ENCODE measurements around the gene ARHGAP23. TPM values are rescaled to one million over a fixed set of nuclear protein-coding genes. Genes with fewer than 3 reads are reported as not detected.
A peak's percentile ranks its signal among the peaks of the same experiment; 100 is the strongest.

ARHGAP23 gene, protein sequence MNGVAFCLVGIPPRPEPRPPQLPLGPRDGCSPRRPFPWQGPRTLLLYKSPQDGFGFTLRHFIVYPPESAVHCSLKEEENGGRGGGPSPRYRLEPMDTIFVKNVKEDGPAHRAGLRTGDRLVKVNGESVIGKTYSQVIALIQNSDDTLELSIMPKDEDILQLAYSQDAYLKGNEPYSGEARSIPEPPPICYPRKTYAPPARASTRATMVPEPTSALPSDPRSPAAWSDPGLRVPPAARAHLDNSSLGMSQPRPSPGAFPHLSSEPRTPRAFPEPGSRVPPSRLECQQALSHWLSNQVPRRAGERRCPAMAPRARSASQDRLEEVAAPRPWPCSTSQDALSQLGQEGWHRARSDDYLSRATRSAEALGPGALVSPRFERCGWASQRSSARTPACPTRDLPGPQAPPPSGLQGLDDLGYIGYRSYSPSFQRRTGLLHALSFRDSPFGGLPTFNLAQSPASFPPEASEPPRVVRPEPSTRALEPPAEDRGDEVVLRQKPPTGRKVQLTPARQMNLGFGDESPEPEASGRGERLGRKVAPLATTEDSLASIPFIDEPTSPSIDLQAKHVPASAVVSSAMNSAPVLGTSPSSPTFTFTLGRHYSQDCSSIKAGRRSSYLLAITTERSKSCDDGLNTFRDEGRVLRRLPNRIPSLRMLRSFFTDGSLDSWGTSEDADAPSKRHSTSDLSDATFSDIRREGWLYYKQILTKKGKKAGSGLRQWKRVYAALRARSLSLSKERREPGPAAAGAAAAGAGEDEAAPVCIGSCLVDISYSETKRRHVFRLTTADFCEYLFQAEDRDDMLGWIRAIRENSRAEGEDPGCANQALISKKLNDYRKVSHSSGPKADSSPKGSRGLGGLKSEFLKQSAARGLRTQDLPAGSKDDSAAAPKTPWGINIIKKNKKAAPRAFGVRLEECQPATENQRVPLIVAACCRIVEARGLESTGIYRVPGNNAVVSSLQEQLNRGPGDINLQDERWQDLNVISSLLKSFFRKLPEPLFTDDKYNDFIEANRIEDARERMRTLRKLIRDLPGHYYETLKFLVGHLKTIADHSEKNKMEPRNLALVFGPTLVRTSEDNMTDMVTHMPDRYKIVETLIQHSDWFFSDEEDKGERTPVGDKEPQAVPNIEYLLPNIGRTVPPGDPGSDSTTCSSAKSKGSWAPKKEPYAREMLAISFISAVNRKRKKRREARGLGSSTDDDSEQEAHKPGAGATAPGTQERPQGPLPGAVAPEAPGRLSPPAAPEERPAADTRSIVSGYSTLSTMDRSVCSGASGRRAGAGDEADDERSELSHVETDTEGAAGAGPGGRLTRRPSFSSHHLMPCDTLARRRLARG (N-terminal part only)
- 154 TPM for total RNA-seq

DNA sequence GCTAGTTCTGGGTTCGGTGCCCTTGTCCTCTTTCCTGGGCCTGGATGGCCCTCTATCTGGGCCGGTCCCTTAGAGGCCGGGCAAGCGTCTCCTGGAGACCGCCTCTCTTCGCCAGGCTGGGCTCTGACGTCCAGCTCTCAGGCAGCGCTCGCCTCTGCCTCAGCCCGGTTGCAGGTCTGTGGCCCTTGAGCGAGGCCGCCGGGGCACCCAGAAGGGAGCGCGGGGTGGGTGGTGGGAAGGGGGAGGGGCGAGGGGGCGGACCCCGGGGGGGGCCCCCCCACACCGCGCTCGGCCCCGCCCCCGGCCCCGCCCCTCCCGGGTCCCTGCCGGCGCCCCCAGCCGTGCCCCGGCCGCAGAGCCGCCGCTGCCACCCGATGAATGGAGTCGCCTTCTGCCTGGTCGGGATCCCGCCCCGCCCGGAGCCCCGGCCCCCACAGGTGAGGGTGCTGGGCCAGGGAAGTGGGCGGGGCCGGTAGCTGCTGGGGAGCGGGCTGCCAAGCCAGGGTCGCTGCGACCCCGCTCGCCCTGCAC is at the start of gene ARHGAP23:
Gene ARHGAP23, plus strand, starts transcription at position 353 of the 531 bp plus-strand sequence. Its CDS starts 22 bp downstream, at position 375.
- intact Hi-C loops (cut with DNase I): no loop called here
- ATAC-seq (peak; percentile 66), DNase-seq (ENCODE audit: low spot score) (peak; percentile 79)

DNA sequence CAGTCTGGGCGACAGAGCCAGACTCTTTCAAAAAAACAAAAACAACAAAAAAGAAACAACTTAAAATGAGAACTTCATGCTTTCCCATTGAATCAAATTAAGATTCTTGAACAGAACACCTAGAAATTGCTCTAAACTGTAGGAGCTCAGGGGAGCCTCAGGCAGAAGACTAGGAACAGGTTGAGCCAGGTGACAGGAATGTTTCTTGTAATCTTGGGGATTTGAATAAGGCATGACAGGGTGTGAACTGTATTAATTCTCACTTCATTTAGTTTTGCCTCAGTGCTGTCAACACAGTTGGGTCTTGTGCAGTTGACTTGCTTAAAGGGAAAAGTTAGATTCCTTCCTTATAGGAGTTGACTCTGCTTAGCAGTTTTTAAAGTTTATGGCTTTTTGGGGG is 48.8 kb upstream of the ARHGAP23 start:
- DNase-seq (ENCODE audit: low spot score) (no peak), ATAC-seq (no peak)
- intact Hi-C loops (cut with DNase I): no loop called here

DNA sequence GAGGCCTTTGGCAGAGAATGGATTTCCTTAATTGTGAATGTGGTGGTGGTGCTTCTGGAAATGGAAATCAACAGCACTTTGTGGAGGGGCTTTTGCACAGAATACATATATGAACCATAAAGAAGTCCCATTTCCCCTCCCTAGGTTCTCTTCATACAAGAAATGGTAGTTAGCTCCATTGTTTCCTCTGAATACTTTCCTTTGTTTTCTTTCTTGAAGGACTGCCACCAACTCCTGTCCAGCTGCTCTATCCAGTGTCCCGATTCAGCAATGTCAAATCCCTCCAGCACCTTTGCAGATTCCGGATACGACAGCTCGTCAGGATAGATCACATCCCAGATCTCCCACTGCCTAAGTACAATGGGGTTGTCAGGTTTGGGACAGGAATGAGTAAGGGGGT is 33.2 kb upstream of the ARHGAP23 start:
- intact Hi-C loops (cut with DNase I): no loop called here
- DNase-seq (ENCODE audit: low spot score): no peak
- no peak for ATAC-seq

DNA sequence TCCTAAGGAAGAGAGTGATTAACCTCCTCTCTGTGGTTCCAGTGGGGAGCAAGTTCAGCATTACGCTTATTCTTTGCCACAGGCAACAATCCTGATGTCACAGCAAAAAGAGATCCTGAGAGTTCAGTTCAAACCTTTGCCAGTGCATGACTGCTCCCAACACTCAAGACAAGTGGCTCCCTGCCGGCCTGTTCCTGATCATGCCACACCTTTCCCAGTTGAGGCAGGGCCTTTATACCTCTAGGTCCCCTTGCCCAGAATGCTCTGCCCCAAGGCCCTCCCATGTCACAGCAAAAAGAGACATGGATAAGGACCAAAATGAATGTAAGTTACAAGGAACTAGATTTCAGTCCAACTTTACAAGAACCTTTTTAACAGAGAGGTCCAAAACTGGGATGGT is 31.0 kb upstream of the ARHGAP23 start:
- intact Hi-C loops (cut with DNase I): no loop called here
- ATAC-seq: no peak
- no peak for DNase-seq (ENCODE audit: low spot score)

DNA sequence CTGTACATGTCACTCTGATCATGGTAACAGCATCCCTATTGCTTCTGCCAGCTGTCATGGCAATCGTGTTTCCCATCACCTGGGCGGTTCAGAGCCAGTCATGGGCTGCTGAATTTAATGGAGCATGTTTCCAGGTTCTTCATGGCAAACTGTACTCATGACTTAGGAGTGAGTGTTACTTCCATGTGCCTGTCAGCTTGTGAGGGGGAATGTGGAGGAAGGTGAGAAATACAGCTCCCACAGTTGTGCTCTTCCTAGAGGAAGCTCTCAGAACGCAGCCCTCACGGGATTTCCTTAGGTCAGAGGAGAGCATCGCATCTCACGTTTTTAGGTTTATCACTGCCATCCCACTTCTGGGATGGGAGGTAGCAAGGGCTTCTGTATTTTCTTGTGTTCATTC is 28.0 kb upstream of the ARHGAP23 start:
- DNase-seq (ENCODE audit: low spot score) (no peak), ATAC-seq (no peak)
- intact Hi-C loops (cut with DNase I): no loop called here

DNA sequence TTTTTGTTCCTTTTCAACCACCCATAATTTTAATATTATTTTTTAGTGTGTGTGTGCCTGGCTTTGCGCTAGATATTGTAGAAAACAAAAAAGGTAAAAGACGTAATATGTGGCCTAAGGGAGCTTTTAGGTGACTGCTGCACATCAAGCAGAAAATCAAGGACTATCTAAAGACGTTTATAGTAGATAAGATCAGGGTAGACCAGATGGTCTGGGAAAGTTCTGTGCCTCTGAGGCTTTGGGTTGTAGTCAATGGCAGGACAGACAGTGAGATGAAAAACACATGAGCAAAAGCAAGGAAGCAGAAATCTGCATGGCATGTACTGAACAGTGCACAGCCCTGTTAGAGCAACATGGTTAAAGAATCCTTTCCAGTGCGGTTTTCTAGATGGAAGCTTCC is 26.8 kb upstream of the ARHGAP23 start:
- no peak for ATAC-seq
- intact Hi-C loops (cut with DNase I): no loop called here

DNA sequence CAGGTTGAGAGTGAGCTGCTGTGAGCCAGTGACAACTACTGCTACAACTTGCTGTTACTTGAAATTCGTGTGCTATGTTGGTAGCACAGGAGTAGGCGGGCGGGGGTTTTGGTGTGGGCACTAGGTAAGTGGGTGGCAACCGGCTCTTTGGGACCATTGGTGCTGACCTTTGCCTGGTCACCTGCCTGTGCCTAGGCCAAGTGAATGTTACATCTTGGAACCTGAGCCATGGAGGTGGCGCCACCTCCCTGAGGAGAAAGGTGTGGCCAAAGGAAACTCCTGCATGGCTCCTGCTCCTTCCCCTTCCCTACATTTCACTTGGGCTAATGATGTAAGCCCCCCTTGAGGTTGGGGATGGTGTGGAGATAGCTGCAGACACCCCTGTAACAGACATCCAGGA is 25.4 kb upstream of the ARHGAP23 start:
- intact Hi-C loops (cut with DNase I): no loop called here
- DNase-seq (ENCODE audit: low spot score) (peak; percentile 50), ATAC-seq (no peak)

More for the DNA sequence above, 26.8 kb upstream of the ARHGAP23 start:
- no peak for DNase-seq (ENCODE audit: low spot score)

DNA sequence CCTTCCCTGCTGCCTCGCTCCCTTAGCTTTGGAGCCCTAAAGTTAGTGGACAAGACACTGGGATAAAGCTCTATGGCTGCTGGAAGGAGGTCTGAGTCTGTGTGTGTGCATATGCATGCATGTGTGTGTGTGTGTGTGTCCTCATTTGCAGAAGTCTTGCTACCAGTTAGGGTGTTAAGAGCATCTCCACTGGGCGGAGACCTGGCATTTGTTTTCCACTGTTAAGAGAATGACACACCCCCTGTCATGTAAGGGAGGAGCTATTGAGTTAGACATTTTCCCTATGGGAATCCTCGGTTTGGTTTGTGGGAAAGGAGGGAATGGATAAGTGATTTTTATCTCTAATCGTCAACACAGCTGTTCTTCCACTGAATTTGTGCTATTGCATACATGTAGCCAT is 24.8 kb upstream of the ARHGAP23 start:
- ATAC-seq (peak; percentile 73), DNase-seq (ENCODE audit: low spot score) (peak; percentile 57)
- intact Hi-C loops (cut with DNase I): no loop called here

DNA sequence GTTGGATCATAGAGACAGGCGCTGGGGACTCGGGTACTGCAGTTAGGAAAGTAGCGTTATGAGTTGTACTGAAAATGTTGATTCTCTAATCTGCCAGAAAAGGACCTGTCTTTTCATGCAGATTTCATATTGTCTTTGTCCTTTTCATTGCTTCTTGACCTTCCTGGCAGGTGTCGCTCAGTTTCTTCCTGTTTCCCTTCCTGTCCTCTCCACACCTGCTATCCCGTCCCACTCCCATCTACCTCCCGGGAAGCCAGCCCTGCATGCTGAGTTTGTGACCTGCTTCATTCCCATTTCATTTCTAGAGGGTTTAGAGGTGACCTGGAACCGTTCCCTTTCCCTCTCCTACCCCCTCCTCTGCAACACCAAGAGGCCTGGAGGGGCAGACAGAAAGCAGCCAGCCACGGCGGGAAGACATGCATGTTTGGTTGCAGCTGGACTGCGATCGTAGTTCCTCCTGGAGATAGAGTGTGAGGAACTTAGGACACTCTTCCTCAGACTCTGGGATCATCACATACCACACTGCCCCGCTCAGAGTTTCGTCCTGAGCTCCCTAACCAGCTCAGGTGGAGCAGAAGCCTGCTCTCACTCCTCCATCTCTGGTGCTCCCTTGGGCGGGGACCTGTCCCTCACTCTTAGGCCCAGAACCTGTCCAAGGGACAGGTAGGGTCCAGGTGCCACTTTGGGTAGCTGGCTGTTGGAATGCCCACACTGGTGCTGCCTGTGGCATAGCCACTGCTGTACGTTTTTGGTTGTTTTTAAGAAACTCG is 23.9 kb upstream of the ARHGAP23 start:
- ATAC-seq: no peak
- intact Hi-C loops (cut with DNase I): no loop called here

DNA sequence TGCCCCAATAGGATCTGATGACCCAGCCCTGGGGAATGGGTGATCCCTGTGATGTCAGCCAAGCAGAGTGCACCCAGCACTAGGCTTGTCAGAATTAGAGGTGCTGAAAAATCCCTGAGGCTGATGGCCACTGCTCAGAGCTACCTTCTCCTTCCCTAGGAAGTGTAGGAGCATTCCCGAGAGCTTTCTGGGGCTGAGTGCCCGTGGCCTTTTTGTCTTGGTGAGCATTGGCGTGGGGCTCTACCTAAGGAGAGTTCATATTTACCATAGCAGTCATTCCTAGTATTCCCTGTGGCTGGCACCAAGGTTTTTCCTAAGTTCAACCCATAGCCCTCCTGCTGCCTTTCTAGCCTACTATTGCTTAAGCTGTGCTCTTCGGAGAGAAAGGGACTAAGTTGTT is 22.6 kb upstream of the ARHGAP23 start:
- intact Hi-C loops (cut with DNase I): no loop called here
- no peak for DNase-seq (ENCODE audit: low spot score)
- ATAC-seq: no peak

More for the DNA sequence above, 23.9 kb upstream of the ARHGAP23 start:
- peak; percentile 41 for DNase-seq (ENCODE audit: low spot score)

DNA sequence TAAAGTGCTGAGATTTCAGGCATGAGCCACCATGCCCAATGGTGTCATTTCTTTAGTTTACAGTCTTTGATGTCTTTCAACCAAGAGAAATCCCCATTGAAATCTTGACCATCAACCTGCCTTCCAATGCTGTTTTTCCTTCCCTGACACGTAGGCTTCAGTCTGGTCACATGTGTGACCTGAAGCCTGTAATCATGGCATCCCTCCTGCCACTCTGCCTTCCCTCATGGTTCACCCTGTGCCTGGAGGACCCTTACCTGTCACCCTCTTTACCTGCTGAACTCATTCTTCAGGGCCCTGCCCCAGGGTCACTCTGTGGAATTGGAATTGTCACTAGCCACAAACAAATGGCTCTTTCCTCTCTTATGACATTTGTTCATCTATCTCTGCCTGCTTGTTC is 18.1 kb upstream of the ARHGAP23 start:
- ATAC-seq (no peak), DNase-seq (ENCODE audit: low spot score) (no peak)
- intact Hi-C loops (cut with DNase I): loop anchor here (5.0 kb wide), 1 partner anchor 58 kb away; the partner anchor contains the start of gene SOCS7

DNA sequence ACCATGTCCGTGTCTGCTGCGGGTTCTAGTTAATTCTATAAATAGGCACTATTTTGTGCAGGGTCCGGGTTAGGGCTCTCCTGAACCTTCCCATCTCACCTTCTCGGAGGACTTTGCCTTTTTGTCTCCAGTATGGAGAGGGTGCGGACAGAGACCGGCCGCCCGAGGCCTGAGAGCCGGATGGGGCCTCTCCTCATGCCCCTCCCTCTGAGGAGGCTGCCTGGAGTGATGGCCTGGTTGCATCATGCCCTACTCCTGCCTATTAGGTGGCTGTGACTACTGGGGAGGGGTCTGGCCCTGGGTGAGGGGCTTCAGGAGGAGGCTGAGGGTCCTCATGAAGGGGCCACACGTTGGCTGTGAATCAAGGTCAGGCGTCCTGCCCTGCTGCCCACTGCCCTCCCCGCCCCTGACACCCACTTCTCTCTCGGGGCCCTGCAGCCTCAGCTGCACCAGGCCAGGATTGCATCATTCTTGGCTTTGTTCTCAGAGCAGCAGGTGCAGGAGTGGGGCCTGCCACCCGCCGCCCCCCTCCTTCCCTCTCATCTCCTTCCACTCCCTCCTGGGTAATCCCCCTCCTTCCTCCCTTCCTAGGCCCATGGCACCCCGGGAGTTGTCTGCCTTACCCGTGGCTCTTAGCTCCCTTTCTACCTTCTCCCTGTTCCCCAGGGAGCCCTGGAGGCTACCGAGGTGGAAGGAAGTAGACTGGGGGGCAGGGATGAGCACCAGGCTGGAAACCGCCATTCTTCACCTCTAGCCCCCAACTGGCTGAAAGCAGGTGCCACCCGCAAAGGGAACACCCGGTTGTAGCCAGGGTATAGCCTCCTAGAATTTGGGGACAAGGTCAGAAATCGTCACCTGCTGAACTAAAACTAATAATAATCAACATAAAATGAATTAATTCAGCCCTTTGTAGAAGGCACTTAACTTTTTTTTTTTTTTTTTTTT is 12.7 kb upstream of the ARHGAP23 start:
- DNase-seq (ENCODE audit: low spot score) (no peak), ATAC-seq (peak; percentile 60)
- intact Hi-C loops (cut with DNase I): no loop called here

DNA sequence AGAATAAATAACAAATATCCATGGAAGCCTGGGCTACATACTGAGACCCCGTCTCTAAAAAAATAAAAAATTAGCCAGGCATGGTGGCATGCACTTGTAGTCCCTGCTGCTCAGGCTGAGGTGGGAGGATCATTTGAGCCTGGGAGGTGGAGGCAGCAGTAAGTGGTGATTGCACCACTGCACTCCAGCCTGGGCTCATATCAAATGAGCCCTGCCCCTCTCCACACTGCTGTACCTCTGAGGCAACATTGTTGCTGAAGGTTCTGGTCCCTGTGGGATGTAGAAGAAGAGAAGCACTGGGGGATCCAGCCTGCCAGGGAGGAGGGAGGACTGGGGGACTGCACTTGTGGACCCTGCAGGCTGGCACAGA is 11.4 kb upstream of the ARHGAP23 start:
- ATAC-seq: no peak
- intact Hi-C loops (cut with DNase I): no loop called here
- no peak for DNase-seq (ENCODE audit: low spot score)

DNA sequence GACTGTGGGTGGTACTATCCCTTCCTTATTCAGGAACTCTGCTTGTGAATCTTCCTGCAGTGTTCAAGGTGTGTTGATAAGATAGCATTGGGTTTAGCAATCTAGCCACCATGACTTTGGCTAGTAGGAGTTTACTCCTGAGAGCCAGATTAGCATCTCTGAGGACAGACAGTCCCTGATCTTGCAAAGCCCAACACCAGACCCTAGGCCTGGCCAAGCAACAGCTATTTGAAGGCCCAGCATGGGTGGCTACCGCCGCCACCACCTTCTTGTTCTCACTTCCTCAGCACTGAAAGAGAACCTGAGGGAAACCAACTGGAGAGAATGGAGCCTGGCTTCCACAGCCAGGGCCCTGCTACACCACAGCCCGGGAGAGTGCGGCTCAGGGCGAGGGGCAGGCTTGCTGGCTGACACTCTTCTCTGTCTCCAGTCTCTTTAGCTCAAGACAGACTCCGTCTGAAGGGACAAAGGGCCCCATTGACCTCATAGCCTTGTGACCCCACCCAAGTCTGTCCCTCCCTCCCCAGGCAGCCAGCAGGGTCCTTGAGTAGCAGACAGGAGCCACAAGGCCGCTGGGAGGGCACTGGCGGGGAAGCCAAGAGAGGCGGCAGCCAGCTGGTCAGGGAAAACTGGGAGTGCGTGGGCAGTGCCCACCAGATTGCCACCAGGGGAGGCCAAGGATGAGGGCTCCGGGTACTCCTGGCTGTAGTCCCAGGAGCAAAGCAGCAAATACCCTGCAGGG is 10.9 kb upstream of the ARHGAP23 start:
- ATAC-seq: peak; percentile 1
- DNase-seq (ENCODE audit: low spot score): peak; percentile 74
- intact Hi-C loops (cut with DNase I): no loop called here

DNA sequence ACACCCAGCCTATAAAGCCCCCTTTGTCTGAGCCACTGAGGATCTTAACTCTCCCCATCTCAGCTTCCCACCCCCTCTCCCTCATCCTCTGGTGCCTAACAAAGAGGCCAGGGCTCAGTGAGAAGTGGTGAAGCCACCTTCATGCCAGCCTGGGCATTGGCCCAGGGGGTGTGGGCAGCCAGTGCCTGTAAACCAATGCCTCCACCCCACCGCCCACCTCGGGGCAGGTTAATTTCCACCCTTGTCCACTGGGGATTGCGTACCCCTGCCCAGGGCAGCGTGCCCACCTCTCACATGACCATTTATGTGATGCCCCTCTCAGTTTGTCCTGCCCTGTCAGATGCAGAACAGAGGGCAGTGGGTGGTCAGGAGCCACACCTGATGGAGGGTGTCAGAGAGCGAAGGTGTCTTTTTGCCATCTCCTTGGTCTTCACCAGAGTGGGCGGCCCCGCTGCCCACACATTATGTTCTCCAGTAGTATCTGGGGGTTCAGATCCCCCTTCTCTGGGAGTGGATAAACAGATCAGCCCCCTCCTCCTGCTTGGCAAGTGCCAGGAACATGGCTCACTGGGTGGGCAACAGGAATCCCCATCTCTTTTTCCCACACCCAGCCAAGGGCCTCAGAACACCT is 10.1 kb upstream of the ARHGAP23 start:
- ATAC-seq (peak; percentile 2), DNase-seq (ENCODE audit: low spot score) (no peak)
- intact Hi-C loops (cut with DNase I): no loop called here
